Activated T-helper 1 cell treated with Interleukin-2 at 50 U/mL for 16 hours (primary cell): ENCODE measurements around the gene RASL11A.
"Not testable (repeated sequence)": the region's sequence is repeated elsewhere in the genome, so short reads cannot be mapped to it uniquely, and the experiment has no call there.

Experiments used
- DNase-seq: peaks from one replicate; pipeline ENCODE4 v3.0.0-alpha.2; 2020; ENCODE audit warnings: low read depth

RASL11A gene

GRCh38 chr13:27267596-27267995, 3.0 kb upstream of the RASL11A start:
- no peak for DNase-seq

GRCh38 chr13:27269114-27269665, 1.4 kb upstream of the RASL11A start:
- no peak for DNase-seq

GRCh38 chr13:27271570-27272096, 1.0 kb downstream of the RASL11A start:
- no peak for DNase-seq

- no peak for DNase-seq
Observed at GRCh38 chr13:27273658-27274425, 3.2 kb downstream of the RASL11A start.

- no peak for DNase-seq
Observed at GRCh38 chr13:27274631-27275030, 4.0 kb downstream of the RASL11A start.

- DNase-seq: no peak
Observed at GRCh38 chr13:27276188-27276587, 5.6 kb downstream of the RASL11A start.

- no peak for DNase-seq
Observed at GRCh38 chr13:27279506-27279905, 8.9 kb downstream of the RASL11A start.

GRCh38 chr13:27280009-27280656, 9.5 kb downstream of the RASL11A start:
- no peak for DNase-seq

GRCh38 chr13:27280841-27281240, 10.2 kb downstream of the RASL11A start:
- DNase-seq: no peak

GRCh38 chr13:27281420-27281819, 10.8 kb downstream of the RASL11A start:
- DNase-seq: no peak

- DNase-seq: no peak
Observed at GRCh38 chr13:27283906-27284493, 13.4 kb downstream of the RASL11A start.

GRCh38 chr13:27288392-27288791, 17.8 kb downstream of the RASL11A start:
- DNase-seq: no peak

GRCh38 chr13:27289011-27289665, 18.5 kb downstream of the RASL11A start:
- DNase-seq: no peak

GRCh38 chr13:27290715-27291114, 20.1 kb downstream of the RASL11A start:
- DNase-seq: no peak

GRCh38 chr13:27291967-27292366, 21.3 kb downstream of the RASL11A start:
- DNase-seq: not testable (repeated sequence)

- DNase-seq: no peak
Observed at GRCh38 chr13:27293076-27293691, 22.6 kb downstream of the RASL11A start.

GRCh38 chr13:27293873-27294515, 23.4 kb downstream of the RASL11A start:
- peak; percentile 9 for DNase-seq

GRCh38 chr13:27295096-27295495, 24.5 kb downstream of the RASL11A start:
- no peak for DNase-seq

- no peak for DNase-seq
Observed at GRCh38 chr13:27295660-27296059, 25.0 kb downstream of the RASL11A start.

GRCh38 chr13:27296496-27296895, 25.9 kb downstream of the RASL11A start:
- no peak for DNase-seq

- DNase-seq: no peak
Observed at GRCh38 chr13:27298849-27299248, 28.2 kb downstream of the RASL11A start.
